ENCODE results near the gene HDAC9.

The HDAC9 gene

DNA sequence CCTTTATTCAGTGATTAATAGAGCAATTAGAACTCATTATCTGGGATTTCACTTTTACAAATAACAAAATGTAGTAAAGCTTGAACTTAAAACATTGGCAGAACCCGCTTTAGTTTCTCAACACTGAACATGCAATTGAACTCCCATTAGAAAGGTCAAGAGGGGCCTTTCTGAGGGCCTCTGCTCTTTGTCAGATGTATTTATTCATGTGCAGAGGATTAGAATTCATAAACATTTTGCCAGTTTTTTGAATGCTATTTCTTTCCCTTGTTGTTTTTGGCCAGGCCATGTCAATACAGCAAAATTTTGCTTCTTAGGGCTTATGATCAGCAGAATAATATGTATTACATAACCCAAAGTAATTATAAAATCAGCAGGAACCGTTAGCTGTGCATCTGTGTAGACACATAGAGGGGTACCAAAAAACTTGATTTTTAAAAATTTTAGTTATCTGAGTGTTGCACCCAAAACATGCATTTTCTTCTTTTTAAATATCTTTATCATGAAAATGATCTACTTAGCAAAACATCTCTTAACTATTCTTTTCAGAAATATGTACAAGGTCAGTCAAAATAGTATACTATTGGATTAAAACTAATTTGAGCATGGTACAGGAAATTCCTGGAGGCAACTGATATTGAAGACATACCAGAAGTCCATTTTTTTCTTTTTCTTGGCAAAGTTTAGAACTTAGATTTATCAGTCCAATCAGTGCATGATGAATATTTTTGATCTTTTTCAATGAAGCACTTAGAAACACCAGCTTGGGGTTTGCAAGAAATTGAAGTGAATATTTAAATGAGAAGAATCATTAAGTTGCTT lies 444.4 kb downstream of the HDAC9 start:
- Histone ChIP-seq H3K79me2 (ENCODE audit: insufficient read depth, low read depth) (no peaks in the 10 kb centered on the region), H3K27me3 (ENCODE audit: insufficient read depth, low read depth) (no peaks in the 10 kb centered on the region), H3K36me3 (ENCODE audit: insufficient read depth) (no peaks in the 10 kb centered on the region; the same call in 1 of the 2 replicates), H3K9ac (no peak overlapping the region), H3K4me2 (no peak overlapping the region), H3K27ac (no peak overlapping the region), H2AFZ (ENCODE audit: low read depth) (no peak overlapping the region), H3K4me3 (IDR thresholded peaks at IDR 0.05; ENCODE audit: insufficient read depth, low read depth, low read length) (no peak overlapping the region), H4K20me1 (ENCODE audit: insufficient read depth) (no peaks in the 10 kb centered on the region), H3K4me1 (ENCODE audit: low read depth, poor library complexity, severe bottlenecking) (no peaks in the 10 kb centered on the region)
- TF ChIP-seq, protein P1, sequence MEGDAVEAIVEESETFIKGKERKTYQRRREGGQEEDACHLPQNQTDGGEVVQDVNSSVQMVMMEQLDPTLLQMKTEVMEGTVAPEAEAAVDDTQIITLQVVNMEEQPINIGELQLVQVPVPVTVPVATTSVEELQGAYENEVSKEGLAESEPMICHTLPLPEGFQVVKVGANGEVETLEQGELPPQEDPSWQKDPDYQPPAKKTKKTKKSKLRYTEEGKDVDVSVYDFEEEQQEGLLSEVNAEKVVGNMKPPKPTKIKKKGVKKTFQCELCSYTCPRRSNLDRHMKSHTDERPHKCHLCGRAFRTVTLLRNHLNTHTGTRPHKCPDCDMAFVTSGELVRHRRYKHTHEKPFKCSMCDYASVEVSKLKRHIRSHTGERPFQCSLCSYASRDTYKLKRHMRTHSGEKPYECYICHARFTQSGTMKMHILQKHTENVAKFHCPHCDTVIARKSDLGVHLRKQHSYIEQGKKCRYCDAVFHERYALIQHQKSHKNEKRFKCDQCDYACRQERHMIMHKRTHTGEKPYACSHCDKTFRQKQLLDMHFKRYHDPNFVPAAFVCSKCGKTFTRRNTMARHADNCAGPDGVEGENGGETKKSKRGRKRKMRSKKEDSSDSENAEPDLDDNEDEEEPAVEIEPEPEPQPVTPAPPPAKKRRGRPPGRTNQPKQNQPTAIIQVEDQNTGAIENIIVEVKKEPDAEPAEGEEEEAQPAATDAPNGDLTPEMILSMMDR (conservative IDR thresholded peaks at IDR 0.05; ENCODE audit: low read depth, low read length): no peak

DNA sequence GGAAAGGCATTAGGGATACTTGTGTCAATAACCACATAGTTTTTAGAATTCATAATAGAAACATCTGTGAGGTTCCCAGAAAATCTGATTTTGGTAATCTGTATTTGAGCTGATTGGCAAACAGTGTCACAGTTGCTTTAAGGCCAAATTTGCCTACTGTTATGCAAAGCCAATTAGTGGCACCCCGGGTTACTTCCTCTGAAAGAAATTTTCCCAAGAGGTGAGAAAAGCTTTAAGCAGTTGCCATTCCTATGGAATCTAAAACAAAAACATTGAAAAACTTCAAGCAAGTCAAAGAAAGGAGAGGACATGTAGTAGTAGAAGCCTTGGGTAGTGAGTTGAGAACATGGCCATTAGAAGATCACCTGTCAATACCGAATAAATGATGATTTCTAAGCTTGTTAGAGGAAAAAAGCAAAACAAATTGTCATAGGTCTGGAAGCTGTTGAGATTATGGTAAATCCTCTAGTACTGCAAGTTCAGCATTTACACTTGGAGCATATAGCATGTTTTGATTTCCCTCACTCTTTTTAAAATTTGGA lies 445.1 kb downstream of the HDAC9 start:
- Histone ChIP-seq H3K27me3 (ENCODE audit: insufficient read depth, low read depth) (no peaks in the 10 kb centered on the region), H3K27ac (no peak overlapping the region), H3K4me2 (no peak overlapping the region), H3K79me2 (ENCODE audit: insufficient read depth, low read depth) (no peaks in the 10 kb centered on the region), H3K9ac (no peak overlapping the region), H3K4me3 (IDR thresholded peaks at IDR 0.05; ENCODE audit: insufficient read depth, low read depth, low read length) (no peak overlapping the region), H2AFZ (ENCODE audit: low read depth) (no peak overlapping the region), H3K4me1 (ENCODE audit: low read depth, poor library complexity, severe bottlenecking) (no peaks in the 10 kb centered on the region), H4K20me1 (ENCODE audit: insufficient read depth) (no peaks in the 10 kb centered on the region), H3K36me3 (ENCODE audit: insufficient read depth) (no peaks in the 10 kb centered on the region; the same call in 1 of the 2 replicates)
- TF ChIP-seq, protein P1 (conservative IDR thresholded peaks at IDR 0.05; ENCODE audit: low read depth, low read length): no peak

DNA sequence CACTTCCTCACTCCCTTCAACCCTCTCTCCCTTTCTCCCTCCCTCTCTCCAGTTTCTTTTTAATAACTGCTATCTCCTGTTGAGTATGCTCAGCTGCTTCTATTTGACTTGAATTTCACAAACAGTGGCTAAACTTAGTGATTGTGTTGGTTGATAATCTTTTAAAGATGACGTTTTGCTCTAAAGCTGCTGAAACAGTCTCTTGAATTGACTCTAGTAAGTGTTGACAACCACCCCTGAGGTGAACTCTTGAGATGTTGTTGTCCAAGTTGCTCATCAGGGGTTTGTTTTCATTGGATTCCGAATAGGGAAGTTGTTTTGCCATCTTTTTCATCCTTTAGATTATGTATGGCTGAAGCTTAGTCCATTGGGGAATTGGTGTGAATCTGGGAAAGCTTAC lies 445.7 kb downstream of the HDAC9 start:
- Histone ChIP-seq H4K20me1 (ENCODE audit: insufficient read depth) (no peaks in the 10 kb centered on the region), H3K27me3 (ENCODE audit: insufficient read depth, low read depth) (no peaks in the 10 kb centered on the region), H3K36me3 (ENCODE audit: insufficient read depth) (no peaks in the 10 kb centered on the region; the same call in 1 of the 2 replicates), H3K27ac (no peak overlapping the region), H3K4me3 (IDR thresholded peaks at IDR 0.05; ENCODE audit: insufficient read depth, low read depth, low read length) (no peak overlapping the region), H3K9ac (no peak overlapping the region), H3K4me1 (ENCODE audit: low read depth, poor library complexity, severe bottlenecking) (no peaks in the 10 kb centered on the region), H2AFZ (ENCODE audit: low read depth) (no peak overlapping the region), H3K4me2 (no peak overlapping the region), H3K79me2 (ENCODE audit: insufficient read depth, low read depth) (no peaks in the 10 kb centered on the region)
- TF ChIP-seq, protein P1 (conservative IDR thresholded peaks at IDR 0.05; ENCODE audit: low read depth, low read length): no peak

DNA sequence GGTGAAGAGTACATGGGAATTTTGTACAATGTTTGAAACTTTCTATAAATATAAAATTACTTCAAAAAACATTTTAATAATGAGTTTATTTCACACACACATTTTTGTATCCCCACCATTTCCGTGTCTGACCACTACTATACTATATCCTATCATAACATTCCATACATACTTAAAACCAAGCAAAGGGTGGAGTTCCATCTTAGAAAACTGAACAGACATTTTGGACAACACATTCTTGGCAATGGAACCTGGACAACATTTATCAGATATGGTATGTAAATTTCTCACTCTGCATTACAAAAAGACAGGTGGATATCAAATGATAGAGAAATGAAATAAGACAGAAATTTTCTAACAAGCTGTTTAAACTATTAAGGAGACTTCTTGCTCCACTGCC lies 453.0 kb downstream of the HDAC9 start:
- no peak overlapping the region for H3K4me2 ChIP-seq
- no peaks in the 10 kb centered on the region for H3K4me1 ChIP-seq (ENCODE audit: low read depth, poor library complexity, severe bottlenecking)
- H3K36me3 ChIP-seq (ENCODE audit: insufficient read depth): no peaks in the 10 kb centered on the region
- no peak overlapping the region for H3K27ac ChIP-seq
- no peak overlapping the region for H3K9ac ChIP-seq
- H3K27me3 ChIP-seq (ENCODE audit: insufficient read depth, low read depth): no peaks in the 10 kb centered on the region
- H4K20me1 ChIP-seq (ENCODE audit: insufficient read depth): no peaks in the 10 kb centered on the region
- no peak overlapping the region for H3K4me3 ChIP-seq (IDR thresholded peaks at IDR 0.05; ENCODE audit: insufficient read depth, low read depth, low read length)
- H2AFZ ChIP-seq (ENCODE audit: low read depth): no peak overlapping the region
- TF ChIP-seq, protein P1 (conservative IDR thresholded peaks at IDR 0.05; ENCODE audit: low read depth, low read length): no peak
- no peaks in the 10 kb centered on the region for H3K79me2 ChIP-seq (ENCODE audit: insufficient read depth, low read depth)
